Fibroblast of lung (primary cell): ENCODE results near the gene FRMPD2.

Experiments used
- EZH2 ChIP-seq: IDR thresholded peaks from 2 replicates; pipeline ENCODE4 v1.5.1; 2012; ENCODE audit warnings: low read length, control low read depth, mild to moderate bottlenecking; ENCODE audit errors: missing control alignments
- TF ChIP-seq, protein P1 (sequence below), 2 donors: IDR thresholded peaks in 1 of 2; conservative IDR thresholded peaks in 1 of 2; 1 replicate in 1 of 2; 2 replicates in 1 of 2; pipeline ENCODE4 v1.5.1; 2011 to 2012; ENCODE audit warnings: low read length in 2 of 2, control low read depth in 1 of 2, inconsistent platforms in 1 of 2, low read depth in 1 of 2, mild to moderate bottlenecking in 1 of 2

DNA sequence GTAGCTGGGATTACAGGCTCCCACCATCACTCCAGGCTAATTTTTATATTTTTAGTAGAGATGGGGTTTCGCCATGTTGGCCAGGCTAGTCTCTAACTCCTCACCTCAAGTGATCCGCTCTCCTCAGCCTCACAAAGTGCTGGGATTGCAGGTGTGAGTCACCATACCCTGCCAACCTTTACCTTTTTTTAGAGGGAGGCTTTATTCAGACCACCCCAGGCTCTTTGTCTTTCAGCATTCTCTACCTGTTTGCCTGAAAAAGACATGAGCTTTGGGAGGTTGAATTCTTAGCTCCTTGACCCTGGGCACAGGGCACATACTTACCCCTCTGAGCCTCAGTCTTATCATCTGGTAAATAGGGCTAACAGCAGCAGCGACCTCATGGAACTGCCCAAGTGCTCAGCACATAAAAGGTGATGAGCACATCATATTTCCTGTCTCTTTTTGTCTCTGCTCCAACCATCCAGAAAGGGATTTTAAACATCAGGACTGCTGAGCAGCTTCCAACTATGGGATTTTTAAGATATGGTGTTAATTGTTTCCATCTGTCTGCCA lies 17.0 kb downstream of the FRMPD2 start:
- TF ChIP-seq, protein P1, sequence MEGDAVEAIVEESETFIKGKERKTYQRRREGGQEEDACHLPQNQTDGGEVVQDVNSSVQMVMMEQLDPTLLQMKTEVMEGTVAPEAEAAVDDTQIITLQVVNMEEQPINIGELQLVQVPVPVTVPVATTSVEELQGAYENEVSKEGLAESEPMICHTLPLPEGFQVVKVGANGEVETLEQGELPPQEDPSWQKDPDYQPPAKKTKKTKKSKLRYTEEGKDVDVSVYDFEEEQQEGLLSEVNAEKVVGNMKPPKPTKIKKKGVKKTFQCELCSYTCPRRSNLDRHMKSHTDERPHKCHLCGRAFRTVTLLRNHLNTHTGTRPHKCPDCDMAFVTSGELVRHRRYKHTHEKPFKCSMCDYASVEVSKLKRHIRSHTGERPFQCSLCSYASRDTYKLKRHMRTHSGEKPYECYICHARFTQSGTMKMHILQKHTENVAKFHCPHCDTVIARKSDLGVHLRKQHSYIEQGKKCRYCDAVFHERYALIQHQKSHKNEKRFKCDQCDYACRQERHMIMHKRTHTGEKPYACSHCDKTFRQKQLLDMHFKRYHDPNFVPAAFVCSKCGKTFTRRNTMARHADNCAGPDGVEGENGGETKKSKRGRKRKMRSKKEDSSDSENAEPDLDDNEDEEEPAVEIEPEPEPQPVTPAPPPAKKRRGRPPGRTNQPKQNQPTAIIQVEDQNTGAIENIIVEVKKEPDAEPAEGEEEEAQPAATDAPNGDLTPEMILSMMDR (conservative IDR thresholded peaks at IDR 0.05 in 1 of 2, IDR thresholded peaks at IDR 0.05 in 1 of 2; ENCODE audit: low read depth in 1 of 2, low read length in 2 of 2), result no peak
- TF ChIP-seq EZH2, result no peak
